Epidermal melanocyte (primary cell): ENCODE results near the gene TXNDC11.

Source experiments
- DNase-seq: peaks from one replicate; pipeline ENCODE4 v3.0.0; 2011; ENCODE audit warnings: low spot score; ENCODE audit not compliant: insufficient read length

The TXNDC11 gene

GRCh38 chr16:11689031-11689840 lies 53.4 kb downstream of the TXNDC11 start:
- no peak for DNase-seq

- no peak for DNase-seq
Measured at GRCh38 chr16:11688520-11688886, 54.2 kb downstream of the TXNDC11 start.

- no peak for DNase-seq
Measured at GRCh38 chr16:11687601-11688519, 54.8 kb downstream of the TXNDC11 start.

- DNase-seq = no peak
Measured at GRCh38 chr16:11686713-11687380, 55.8 kb downstream of the TXNDC11 start.

GRCh38 chr16:11685844-11686618 lies 56.6 kb downstream of the TXNDC11 start:
- DNase-seq = no peak

- no peak for DNase-seq
Measured at GRCh38 chr16:11684231-11685025, 58.2 kb downstream of the TXNDC11 start.

- DNase-seq = no peak
Measured at GRCh38 chr16:11683145-11683544, 59.5 kb downstream of the TXNDC11 start.

- DNase-seq = no peak
Measured at GRCh38 chr16:11682655-11683096, 60.0 kb downstream of the TXNDC11 start.

GRCh38 chr16:11681976-11682654 lies 60.5 kb downstream of the TXNDC11 start:
- DNase-seq = no peak

- DNase-seq = no peak
Measured at GRCh38 chr16:11681556-11681955, 61.1 kb downstream of the TXNDC11 start.

- DNase-seq = no peak
Measured at GRCh38 chr16:11679941-11680911, 62.4 kb downstream of the TXNDC11 start.

GRCh38 chr16:11679250-11679649 lies 63.4 kb downstream of the TXNDC11 start:
- no peak for DNase-seq

GRCh38 chr16:11677959-11678881 lies 64.4 kb downstream of the TXNDC11 start:
- DNase-seq = no peak

- DNase-seq = no peak
Measured at GRCh38 chr16:11677451-11677951, 65.2 kb downstream of the TXNDC11 start.

- no peak for DNase-seq
Measured at GRCh38 chr16:11676799-11677198, 65.9 kb downstream of the TXNDC11 start.

GRCh38 chr16:11675561-11676511 lies 66.8 kb downstream of the TXNDC11 start:
- DNase-seq = no peak
